ENCODE results near the gene LPIN3.
A peak's percentile ranks its signal among the peaks of the same experiment; 100 is the strongest.

Gene LPIN3, protein sequence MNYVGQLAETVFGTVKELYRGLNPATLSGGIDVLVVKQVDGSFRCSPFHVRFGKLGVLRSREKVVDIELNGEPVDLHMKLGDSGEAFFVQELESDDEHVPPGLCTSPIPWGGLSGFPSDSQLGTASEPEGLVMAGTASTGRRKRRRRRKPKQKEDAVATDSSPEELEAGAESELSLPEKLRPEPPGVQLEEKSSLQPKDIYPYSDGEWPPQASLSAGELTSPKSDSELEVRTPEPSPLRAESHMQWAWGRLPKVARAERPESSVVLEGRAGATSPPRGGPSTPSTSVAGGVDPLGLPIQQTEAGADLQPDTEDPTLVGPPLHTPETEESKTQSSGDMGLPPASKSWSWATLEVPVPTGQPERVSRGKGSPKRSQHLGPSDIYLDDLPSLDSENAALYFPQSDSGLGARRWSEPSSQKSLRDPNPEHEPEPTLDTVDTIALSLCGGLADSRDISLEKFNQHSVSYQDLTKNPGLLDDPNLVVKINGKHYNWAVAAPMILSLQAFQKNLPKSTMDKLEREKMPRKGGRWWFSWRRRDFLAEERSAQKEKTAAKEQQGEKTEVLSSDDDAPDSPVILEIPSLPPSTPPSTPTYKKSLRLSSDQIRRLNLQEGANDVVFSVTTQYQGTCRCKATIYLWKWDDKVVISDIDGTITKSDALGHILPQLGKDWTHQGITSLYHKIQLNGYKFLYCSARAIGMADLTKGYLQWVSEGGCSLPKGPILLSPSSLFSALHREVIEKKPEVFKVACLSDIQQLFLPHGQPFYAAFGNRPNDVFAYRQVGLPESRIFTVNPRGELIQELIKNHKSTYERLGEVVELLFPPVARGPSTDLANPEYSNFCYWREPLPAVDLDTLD

DNA sequence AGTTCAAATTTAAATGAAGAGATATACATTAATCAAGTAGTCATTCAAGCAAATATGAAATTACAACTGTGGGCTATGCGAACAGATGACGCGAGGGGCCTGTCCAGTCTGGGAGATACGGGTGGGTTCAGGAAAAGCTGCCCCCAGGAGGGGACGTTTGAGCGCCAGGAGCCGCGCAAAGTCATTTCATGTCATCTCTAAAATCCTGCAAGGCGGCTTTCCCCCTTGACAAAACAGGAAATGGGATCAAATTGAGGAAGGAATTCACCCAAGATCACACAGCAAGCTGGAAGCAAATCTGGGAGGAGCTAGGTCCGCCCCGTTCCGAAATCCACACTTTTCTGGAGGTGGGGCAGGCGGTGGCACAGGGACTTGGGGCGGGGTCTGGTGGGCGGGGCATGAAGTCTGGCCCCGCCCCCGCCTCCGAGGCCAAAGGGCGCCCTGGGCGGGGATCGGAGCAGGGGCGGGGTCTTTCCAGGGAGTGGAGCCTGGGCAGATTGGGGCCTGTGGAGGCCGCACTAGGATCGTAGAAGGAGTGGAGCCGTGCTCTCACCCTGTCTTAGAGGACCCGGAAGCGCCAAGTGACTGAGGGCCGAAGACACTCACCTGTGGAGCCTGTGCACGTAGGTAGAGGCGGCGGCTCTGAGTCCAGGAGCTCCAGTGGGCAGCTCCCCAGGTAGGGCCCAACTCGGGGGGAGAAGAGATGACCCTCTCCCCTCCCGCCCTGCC, at the start of gene LPIN3:
LPIN3 (plus strand) TSS at position 495 of the 729 bp plus-strand sequence. CDS start 4,983 bp downstream, outside the sequence.
- Histone ChIP-seq H3K4me3 (ENCODE audit: low read depth in 1 of 2, low read length in 2 of 2) (peak within 1 kb of the TSS; percentile 55 to 70), H3K9me3 (ENCODE audit: control insufficient read depth in 1 of 2, low read length in 2 of 2) (no peaks in the 10 kb centered on the region), H3K27ac (ENCODE audit: low read length) (peak within 1 kb of the TSS; percentile 75), H3K4me1 (ENCODE audit: control insufficient read depth in 1 of 2, insufficient read depth in 2 of 2, low read length in 2 of 2) (peaks cover 0 to 10% of the 10 kb centered on the region in 2 donors), H3K36me3 (ENCODE audit: control insufficient read depth in 1 of 2, insufficient read depth in 2 of 2, low read length in 2 of 2) (no peaks in the 10 kb centered on the region), H3K27me3 (ENCODE audit: low read depth, low read length) (no peaks in the 10 kb centered on the region)

- no peak overlapping the region for H3K4me3 ChIP-seq (ENCODE audit: low read depth in 1 of 2, low read length in 2 of 2)
- H3K4me1 ChIP-seq (ENCODE audit: control insufficient read depth in 1 of 2, insufficient read depth in 2 of 2, low read length in 2 of 2) = peaks cover 3 to 10% of the 10 kb centered on the region in 2 donors
- no peaks in the 10 kb centered on the region for H3K36me3 ChIP-seq (ENCODE audit: control insufficient read depth in 1 of 2, insufficient read depth in 2 of 2, low read length in 2 of 2)
- no peaks in the 10 kb centered on the region for H3K27me3 ChIP-seq (ENCODE audit: low read depth, low read length)
- H3K27ac ChIP-seq (ENCODE audit: low read length) = peak overlapping the region; percentile 26
- H3K9me3 ChIP-seq (ENCODE audit: control insufficient read depth in 1 of 2, low read length in 2 of 2) = no peaks in the 10 kb centered on the region
Measured at GRCh38 chr20:41293269-41294037, 47.2 kb upstream of the LPIN3 start.

- Histone ChIP-seq H3K4me3 (ENCODE audit: low read depth in 1 of 2, low read length in 2 of 2) (no peak overlapping the region), H3K9me3 (ENCODE audit: control insufficient read depth in 1 of 2, low read length in 2 of 2) (no peaks in the 10 kb centered on the region), H3K36me3 (ENCODE audit: control insufficient read depth in 1 of 2, insufficient read depth in 2 of 2, low read length in 2 of 2) (no peaks in the 10 kb centered on the region), H3K4me1 (ENCODE audit: control insufficient read depth in 1 of 2, insufficient read depth in 2 of 2, low read length in 2 of 2) (no peaks in the 10 kb centered on the region), H3K27me3 (ENCODE audit: low read depth, low read length) (no peaks in the 10 kb centered on the region), H3K27ac (ENCODE audit: low read length) (no peak overlapping the region)
Measured at GRCh38 chr20:41299899-41300298, 40.7 kb upstream of the LPIN3 start.

DNA sequence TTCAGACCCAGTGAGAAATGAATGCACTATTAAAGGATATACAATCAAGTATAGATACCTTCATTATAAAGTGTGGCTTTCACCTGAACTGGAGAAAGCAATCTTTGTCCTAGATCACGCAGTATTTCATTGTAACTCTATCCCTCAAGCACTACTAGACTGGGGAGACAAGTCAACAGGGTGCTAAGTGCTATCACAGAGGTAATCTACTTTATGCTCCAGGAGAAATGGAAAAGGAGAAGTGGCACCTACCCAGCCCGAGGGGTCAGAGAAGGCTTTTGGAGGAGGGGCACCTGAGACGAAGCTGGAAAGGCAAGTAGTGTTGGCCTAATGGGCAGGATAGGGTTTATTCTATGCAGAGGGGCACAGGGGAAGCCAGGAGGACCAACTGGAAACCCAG, 40.2 kb upstream of the LPIN3 start:
- H3K4me1 ChIP-seq (ENCODE audit: control insufficient read depth in 1 of 2, insufficient read depth in 2 of 2, low read length in 2 of 2) = no peaks in the 10 kb centered on the region
- no peak overlapping the region for H3K27ac ChIP-seq (ENCODE audit: low read length)
- H3K36me3 ChIP-seq (ENCODE audit: control insufficient read depth in 1 of 2, insufficient read depth in 2 of 2, low read length in 2 of 2) = no peaks in the 10 kb centered on the region
- no peaks in the 10 kb centered on the region for H3K9me3 ChIP-seq (ENCODE audit: control insufficient read depth in 1 of 2, low read length in 2 of 2)
- no peak overlapping the region for H3K4me3 ChIP-seq (ENCODE audit: low read depth in 1 of 2, low read length in 2 of 2)
- no peaks in the 10 kb centered on the region for H3K27me3 ChIP-seq (ENCODE audit: low read depth, low read length)

GRCh38 chr20:41300886-41301285, 39.7 kb upstream of the LPIN3 start:
- H3K27ac ChIP-seq (ENCODE audit: low read length) = no peak overlapping the region
- no peaks in the 10 kb centered on the region for H3K9me3 ChIP-seq (ENCODE audit: control insufficient read depth in 1 of 2, low read length in 2 of 2)
- no peak overlapping the region for H3K4me3 ChIP-seq (ENCODE audit: low read depth in 1 of 2, low read length in 2 of 2)
- no peaks in the 10 kb centered on the region for H3K4me1 ChIP-seq (ENCODE audit: control insufficient read depth in 1 of 2, insufficient read depth in 2 of 2, low read length in 2 of 2)
- no peaks in the 10 kb centered on the region for H3K27me3 ChIP-seq (ENCODE audit: low read depth, low read length)
- no peaks in the 10 kb centered on the region for H3K36me3 ChIP-seq (ENCODE audit: control insufficient read depth in 1 of 2, insufficient read depth in 2 of 2, low read length in 2 of 2)

GRCh38 chr20:41304002-41304401, 36.6 kb upstream of the LPIN3 start:
- Histone ChIP-seq H3K27me3 (ENCODE audit: low read depth, low read length) (no peaks in the 10 kb centered on the region), H3K9me3 (ENCODE audit: control insufficient read depth in 1 of 2, low read length in 2 of 2) (no peaks in the 10 kb centered on the region), H3K36me3 (ENCODE audit: control insufficient read depth in 1 of 2, insufficient read depth in 2 of 2, low read length in 2 of 2) (peaks cover 0 to 13% of the 10 kb centered on the region in 2 donors), H3K4me1 (ENCODE audit: control insufficient read depth in 1 of 2, insufficient read depth in 2 of 2, low read length in 2 of 2) (peaks cover 11 to 12% of the 10 kb centered on the region in 2 donors), H3K4me3 (ENCODE audit: low read depth in 1 of 2, low read length in 2 of 2) (no peak overlapping the region), H3K27ac (ENCODE audit: low read length) (no peak overlapping the region)

DNA sequence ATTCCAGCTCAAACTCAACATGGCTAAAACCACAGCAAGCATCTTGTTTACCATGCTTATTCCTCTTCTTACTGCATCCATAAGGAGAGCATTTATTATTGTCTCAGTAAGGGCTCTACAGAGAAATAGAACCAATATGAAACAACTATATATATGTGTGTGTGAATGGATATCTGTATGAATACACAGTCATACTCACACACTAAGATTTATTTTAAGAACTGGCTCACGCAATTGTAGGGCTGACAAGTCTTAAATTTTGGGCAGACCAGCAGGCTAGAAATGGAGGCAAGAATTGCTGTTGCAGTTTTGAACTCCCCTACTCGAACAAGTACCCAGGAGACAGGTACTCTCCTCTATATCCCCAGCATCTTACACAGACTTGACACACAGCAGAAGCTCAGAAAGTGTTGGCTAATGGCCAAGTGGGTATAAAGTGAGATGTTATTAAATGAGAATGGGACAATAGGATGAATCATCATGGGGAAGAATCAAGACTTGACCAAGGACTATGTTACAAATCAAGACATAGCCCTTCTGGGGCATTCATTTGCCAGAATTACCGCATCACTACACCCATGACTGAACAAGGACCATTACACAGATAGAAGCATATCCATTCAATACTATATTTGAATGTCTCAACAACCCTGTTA, 36.1 kb upstream of the LPIN3 start:
- Histone ChIP-seq H3K36me3 (ENCODE audit: control insufficient read depth in 1 of 2, insufficient read depth in 2 of 2, low read length in 2 of 2) (peaks cover 0 to 18% of the 10 kb centered on the region in 2 donors), H3K27me3 (ENCODE audit: low read depth, low read length) (no peaks in the 10 kb centered on the region), H3K4me1 (ENCODE audit: control insufficient read depth in 1 of 2, insufficient read depth in 2 of 2, low read length in 2 of 2) (peaks cover 12 to 14% of the 10 kb centered on the region in 2 donors), H3K4me3 (ENCODE audit: low read depth in 1 of 2, low read length in 2 of 2) (no peak overlapping the region), H3K27ac (ENCODE audit: low read length) (no peak overlapping the region), H3K9me3 (ENCODE audit: control insufficient read depth in 1 of 2, low read length in 2 of 2) (no peaks in the 10 kb centered on the region)

- H3K4me3 ChIP-seq (ENCODE audit: low read depth in 1 of 2, low read length in 2 of 2) = no peak overlapping the region
- H3K9me3 ChIP-seq (ENCODE audit: control insufficient read depth in 1 of 2, low read length in 2 of 2) = no peaks in the 10 kb centered on the region
- peaks cover 0 to 19% of the 10 kb centered on the region in 2 donors for H3K36me3 ChIP-seq (ENCODE audit: control insufficient read depth in 1 of 2, insufficient read depth in 2 of 2, low read length in 2 of 2)
- H3K27me3 ChIP-seq (ENCODE audit: low read depth, low read length) = no peaks in the 10 kb centered on the region
- H3K27ac ChIP-seq (ENCODE audit: low read length) = no peak overlapping the region
- peaks cover 14 to 18% of the 10 kb centered on the region in 2 donors for H3K4me1 ChIP-seq (ENCODE audit: control insufficient read depth in 1 of 2, insufficient read depth in 2 of 2, low read length in 2 of 2)
Measured at GRCh38 chr20:41306061-41306727, 34.4 kb upstream of the LPIN3 start.

DNA sequence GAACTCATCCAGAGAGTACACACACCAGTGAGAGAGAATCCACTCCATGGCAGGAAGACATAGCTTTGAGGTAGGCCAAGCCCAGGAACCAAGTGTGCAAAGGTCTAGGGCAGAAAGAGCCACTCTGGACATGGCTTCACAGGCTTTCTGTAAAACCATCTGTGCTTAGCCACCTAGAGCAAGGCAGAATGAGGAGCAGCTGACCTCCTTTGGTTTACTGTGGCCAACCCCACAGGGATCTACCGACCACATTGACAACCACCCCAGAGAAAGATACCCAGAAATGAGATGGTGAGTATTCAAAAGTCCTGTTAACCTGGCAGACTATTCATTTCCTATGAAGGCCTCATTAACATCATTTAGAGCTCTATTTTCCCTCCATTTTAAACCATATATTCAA, 33.6 kb upstream of the LPIN3 start:
- no peak overlapping the region for H3K27ac ChIP-seq (ENCODE audit: low read length)
- no peak overlapping the region for H3K4me3 ChIP-seq (ENCODE audit: low read depth in 1 of 2, low read length in 2 of 2)
- peaks cover 0 to 23% of the 10 kb centered on the region in 2 donors for H3K36me3 ChIP-seq (ENCODE audit: control insufficient read depth in 1 of 2, insufficient read depth in 2 of 2, low read length in 2 of 2)
- peaks cover 14 to 18% of the 10 kb centered on the region in 2 donors for H3K4me1 ChIP-seq (ENCODE audit: control insufficient read depth in 1 of 2, insufficient read depth in 2 of 2, low read length in 2 of 2)
- no peaks in the 10 kb centered on the region for H3K27me3 ChIP-seq (ENCODE audit: low read depth, low read length)
- H3K9me3 ChIP-seq (ENCODE audit: control insufficient read depth in 1 of 2, low read length in 2 of 2) = no peaks in the 10 kb centered on the region

- Histone ChIP-seq H3K9me3 (ENCODE audit: control insufficient read depth in 1 of 2, low read length in 2 of 2) (no peaks in the 10 kb centered on the region), H3K27ac (ENCODE audit: low read length) (no peak overlapping the region), H3K36me3 (ENCODE audit: control insufficient read depth in 1 of 2, insufficient read depth in 2 of 2, low read length in 2 of 2) (peaks cover 0 to 23% of the 10 kb centered on the region in 2 donors), H3K4me1 (ENCODE audit: control insufficient read depth in 1 of 2, insufficient read depth in 2 of 2, low read length in 2 of 2) (peaks cover 14 to 18% of the 10 kb centered on the region in 2 donors), H3K27me3 (ENCODE audit: low read depth, low read length) (no peaks in the 10 kb centered on the region), H3K4me3 (ENCODE audit: low read depth in 1 of 2, low read length in 2 of 2) (no peak overlapping the region)
Measured at GRCh38 chr20:41308290-41308711, 32.3 kb upstream of the LPIN3 start.
